Measurements from ENCODE around the gene GPRC5C. TPM values are rescaled to one million over a fixed set of nuclear protein-coding genes. Genes with fewer than 3 reads are reported as not detected.

The GPRC5C gene, protein sequence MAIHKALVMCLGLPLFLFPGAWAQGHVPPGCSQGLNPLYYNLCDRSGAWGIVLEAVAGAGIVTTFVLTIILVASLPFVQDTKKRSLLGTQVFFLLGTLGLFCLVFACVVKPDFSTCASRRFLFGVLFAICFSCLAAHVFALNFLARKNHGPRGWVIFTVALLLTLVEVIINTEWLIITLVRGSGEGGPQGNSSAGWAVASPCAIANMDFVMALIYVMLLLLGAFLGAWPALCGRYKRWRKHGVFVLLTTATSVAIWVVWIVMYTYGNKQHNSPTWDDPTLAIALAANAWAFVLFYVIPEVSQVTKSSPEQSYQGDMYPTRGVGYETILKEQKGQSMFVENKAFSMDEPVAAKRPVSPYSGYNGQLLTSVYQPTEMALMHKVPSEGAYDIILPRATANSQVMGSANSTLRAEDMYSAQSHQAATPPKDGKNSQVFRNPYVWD
- 6.9 and 54.8 TPM in 2 replicates for total RNA-seq

DNA sequence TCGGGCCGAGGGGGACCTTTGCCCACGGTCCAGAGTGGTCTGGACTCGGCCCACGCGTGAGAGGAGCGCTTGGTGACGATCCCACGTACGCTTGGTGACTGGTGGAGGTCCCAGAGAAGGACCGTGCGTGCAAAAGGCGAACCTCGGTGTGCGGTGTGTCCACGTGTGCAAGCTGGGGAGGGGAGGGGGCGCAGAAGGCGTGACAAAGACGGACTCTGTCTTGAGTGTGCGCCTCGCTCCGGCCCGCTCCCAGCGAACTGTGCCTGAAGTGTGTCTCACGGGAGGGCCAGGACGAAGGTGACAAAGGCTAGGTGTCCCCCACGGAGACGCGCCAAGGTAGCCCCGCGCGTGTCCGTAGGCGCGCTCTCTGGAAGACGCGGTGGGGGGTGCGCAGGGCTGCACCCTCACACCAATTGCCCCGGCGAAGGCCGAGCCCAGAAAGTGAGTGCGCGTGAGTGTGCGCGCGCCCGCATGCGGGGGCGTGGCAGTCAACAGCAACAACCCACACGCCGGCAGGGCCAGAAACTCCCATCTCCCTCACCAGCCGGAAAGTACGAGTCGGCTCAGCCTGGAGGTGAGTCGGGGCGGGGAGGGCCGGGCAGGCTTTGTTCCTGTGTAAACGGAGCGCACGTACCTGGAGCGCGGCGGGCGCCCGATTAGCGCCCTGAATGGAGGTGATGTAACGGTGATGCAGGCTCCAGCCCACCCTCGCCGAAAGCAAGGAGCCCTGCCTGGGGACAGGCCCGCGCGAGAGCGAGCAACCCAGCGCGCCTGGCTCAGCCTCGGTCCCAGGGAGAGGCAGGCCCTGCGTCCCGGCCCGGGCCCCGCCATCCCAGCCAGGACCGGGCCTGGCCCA, at the start of gene GPRC5C:
Gene GPRC5C (plus strand): TSS at position 521 of the 856 bp plus-strand sequence. CDS start 7,689 bp downstream, outside the sequence.

DNA sequence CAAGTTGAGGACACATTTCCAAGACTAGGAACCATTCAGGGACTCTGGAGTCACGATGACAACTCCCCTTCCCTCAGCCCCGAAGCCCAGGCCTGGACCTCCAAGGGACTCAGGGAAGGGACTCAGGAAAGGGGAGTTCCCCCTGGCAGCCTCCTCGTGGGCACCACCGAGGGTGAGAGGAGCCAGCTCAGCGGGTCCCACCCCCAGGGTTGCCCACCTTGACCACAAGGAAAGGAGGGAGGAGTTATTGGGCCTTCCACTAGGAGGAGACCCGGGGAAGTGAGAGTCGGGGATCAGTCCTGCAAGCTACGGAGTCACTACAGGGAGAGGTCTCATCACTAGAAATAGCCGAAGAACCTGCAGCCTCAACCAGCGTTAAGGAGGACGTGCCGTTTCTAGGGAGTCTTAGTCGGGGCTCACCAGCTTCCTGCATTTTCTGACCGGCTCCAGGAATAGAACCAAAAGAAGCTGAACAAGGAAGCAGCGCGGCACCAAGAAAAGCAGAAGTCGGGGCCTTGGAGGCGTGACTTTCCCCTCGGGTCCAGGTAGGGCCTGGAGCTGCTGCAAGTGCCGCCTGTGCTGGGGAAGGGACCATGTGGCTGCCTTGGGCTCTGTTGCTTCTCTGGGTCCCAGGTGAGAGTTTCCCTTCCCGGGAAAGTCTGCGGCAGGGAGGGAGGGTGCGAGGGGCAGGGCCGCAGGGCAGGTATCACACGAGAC, 34.4 kb downstream of the GPRC5C start, which contains the start of gene CD300A:
Gene CD300A (plus strand): TSS at position 524 of the 717 bp plus-strand sequence. CDS start 70 bp downstream, at position 594.

Other genes with a start within 250 kb of the GPRC5C start
- gene RPL38, start 228.4 kb upstream of the GPRC5C start, total RNA-seq = 1,163 and 1,192 TPM in 2 replicates
- gene TTYH2, start 218.5 kb upstream of the GPRC5C start, total RNA-seq = 11.9 and 18.2 TPM in 2 replicates
- gene DNAI2, start 157.9 kb upstream of the GPRC5C start, total RNA-seq = not detected in 2 replicates
- gene KIF19, start 105.9 kb upstream of the GPRC5C start, total RNA-seq = not detected in 2 replicates
- gene BTBD17, start 70.2 kb upstream of the GPRC5C start, total RNA-seq = not detected in 2 replicates
- not detected in 2 replicates for gene GPR142, start 64.6 kb upstream of the GPRC5C start, total RNA-seq
- gene CD300A, start 34.5 kb downstream of the GPRC5C start, total RNA-seq = not detected in 2 replicates
- not detected in 2 replicates for gene CD300LB, start 99.4 kb downstream of the GPRC5C start, total RNA-seq
- gene CD300C, start 114.0 kb downstream of the GPRC5C start, total RNA-seq = not detected in 2 replicates
- not detected in 2 replicates for gene CD300H, start 135.4 kb downstream of the GPRC5C start, total RNA-seq
- gene CD300LD, start 160.2 kb downstream of the GPRC5C start, total RNA-seq = not detected in 2 replicates
- not detected in 2 replicates for gene CD300E, start 191.7 kb downstream of the GPRC5C start, total RNA-seq